ENCODE results near the gene SYNE2.
A peak's percentile ranks its signal among the peaks of the same experiment; 100 is the strongest.

Gene SYNE2

DNA sequence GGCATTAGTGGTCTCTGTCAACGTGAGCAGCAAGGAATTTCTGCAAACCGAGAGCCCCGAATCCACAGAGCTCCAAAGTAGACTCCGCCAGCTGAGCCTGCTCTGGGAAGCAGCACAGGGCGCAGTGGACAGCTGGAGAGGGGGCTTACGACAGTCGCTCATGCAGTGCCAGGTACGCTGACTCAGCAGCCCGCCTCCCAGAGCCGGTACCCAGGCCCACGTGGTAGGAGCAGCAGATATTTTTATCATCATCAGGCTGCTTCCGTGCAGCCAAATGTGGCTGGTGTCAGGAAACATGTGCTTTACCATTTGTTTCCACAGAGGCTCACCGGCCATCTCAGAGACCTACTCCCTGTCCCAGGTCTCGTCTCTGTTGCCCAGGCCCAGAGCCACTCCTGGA lies 367.7 kb downstream of the SYNE2 start:
- no peak for DNase-seq

DNA sequence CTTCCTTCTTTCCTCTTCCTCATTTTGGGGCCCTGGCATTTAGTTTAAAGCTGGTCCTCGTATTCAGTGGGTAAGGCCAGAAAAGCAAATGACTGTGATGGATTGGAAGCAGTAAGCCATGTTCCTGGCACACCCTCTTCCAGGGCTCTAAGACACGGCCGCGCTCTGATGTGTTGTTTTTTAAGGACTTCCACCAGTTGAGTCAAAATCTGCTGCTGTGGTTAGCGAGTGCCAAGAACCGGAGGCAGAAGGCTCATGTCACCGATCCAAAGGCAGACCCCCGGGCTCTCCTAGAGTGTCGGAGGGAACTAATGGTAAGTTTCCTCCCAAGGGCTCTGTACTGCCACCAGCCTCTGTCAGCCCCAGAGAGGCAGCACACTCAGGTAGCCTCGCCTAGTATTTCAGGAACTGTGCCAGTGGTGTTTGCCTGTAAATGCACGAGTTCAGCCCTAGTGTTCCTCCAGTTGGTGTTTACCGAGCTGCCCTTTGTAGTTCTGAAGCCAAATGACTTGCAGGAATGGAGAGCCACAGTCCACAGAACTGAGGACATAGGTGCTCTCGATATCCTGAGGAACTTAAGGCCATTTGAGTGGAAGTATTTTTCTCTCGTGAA lies 368.7 kb downstream of the SYNE2 start:
- DNase-seq = no peak

DNA sequence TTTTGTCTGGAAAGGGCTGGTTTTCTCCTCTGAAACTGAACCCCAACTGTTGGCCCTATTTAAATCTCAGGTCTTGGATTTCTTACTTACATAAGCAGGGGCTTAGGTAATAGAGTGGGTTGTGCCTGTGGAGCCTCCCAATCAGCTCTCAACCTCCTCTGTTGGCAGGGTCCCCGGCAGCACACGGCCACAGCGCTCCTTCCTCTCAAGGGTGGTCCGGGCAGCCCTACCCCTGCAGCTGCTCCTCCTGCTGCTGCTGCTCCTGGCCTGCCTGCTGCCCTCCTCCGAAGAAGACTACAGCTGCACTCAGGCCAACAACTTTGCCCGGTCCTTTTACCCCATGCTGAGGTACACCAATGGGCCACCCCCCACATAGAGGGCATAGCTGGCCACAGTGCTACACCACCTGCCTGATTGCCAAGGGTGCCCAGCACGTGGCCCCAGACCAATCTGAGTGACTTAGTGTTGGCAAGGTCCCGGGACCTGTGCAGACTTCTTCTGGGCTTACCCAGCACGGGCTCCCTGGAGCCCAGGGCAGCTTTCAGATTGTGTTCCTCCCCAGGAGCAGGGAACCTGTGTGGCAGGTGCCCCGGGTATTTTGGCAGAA lies 372.4 kb downstream of the SYNE2 start:
- DNase-seq = no peak

DNA sequence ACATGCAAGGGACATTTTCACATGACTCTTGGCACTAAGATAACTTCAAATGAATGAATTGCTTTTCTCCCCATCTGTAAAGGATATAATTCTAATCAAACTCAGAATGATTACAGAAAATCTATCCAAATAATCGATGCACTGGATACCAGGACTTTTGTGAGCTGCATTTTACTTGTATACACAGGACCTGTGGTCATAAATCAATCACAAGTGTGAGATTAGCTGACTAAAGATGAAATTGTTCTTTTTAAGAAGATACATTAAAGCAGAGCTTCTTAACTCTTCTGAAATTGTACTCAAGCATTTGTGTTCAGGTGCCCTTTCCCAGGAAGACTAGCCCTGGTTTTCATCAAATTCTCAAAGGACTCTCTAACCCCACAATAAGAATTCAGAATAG lies 375.1 kb downstream of the SYNE2 start:
- no peak for DNase-seq

DNA sequence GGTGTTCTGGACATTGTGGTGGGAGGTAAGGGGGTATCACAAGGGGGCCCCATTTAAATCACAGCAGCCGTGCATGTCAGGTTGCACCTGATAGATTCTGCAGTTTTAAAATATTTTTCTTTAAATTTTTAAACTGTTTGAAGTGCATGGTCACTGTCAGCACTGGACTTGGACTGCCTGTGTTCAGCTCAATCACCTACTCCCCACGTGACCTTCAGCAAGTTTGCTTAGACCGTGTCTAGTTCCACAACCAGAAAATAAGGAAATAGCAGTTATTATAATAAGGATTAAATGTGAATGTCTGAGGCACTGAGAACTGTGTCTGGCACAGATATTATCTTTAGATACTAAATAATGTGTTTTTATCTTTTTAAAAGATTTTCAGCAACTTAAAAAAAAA lies 376.7 kb downstream of the SYNE2 start:
- DNase-seq = no peak

DNA sequence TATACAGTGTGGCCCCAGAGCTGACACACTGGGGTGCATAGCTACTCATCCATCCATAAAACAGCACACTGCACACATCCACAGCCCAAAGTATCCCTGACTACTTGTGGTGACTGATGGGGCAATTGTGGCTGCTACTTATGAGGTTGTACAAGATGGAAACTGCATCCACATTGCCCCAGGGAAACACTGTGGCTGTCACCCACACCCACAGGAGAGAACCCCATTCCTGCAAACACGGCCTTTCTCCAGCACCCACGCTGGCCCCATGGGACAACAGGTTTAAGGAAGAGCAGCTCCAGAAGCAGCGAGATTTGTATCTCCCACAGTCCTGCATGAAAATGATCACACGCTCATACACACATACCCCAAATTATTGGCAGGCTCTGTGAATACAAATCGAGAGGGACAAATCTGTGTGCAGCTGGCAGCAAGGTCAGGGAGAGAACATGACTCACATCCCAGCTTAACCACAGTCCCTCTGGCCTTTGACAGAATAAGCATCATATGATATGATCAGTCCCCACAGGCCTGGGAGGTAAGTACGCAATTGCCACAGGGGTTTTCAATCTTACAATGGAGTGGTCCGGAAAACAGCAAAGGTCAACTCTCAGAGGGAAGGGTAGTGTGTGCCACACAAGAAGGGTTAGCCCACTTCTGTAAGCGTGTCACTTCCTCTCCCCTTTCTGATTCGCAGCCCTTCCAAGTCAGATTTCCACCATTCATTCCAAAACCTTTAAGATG lies 379.5 kb downstream of the SYNE2 start:
- peak in 1 of 5 experiments; percentile 66 for DNase-seq

DNA sequence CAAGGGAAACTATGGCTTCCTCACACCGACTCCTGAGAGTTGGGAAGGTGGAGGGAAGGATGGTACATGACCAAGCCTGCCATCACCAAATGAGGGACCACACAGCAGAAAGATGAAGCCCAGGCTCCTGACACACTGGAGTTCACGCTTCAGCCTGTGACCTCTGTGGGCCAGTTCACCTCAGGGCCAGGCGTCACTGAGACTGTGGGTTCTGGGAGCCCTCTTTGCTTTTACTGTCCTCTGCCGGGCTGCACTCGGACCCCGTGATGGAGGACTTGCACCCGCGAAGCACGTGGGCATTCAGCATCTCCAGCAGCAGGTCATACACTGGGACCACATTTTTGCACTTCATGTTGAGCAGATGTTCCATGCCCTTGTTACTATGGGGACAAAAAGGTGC lies 380.1 kb downstream of the SYNE2 start:
- DNase-seq = no peak

DNA sequence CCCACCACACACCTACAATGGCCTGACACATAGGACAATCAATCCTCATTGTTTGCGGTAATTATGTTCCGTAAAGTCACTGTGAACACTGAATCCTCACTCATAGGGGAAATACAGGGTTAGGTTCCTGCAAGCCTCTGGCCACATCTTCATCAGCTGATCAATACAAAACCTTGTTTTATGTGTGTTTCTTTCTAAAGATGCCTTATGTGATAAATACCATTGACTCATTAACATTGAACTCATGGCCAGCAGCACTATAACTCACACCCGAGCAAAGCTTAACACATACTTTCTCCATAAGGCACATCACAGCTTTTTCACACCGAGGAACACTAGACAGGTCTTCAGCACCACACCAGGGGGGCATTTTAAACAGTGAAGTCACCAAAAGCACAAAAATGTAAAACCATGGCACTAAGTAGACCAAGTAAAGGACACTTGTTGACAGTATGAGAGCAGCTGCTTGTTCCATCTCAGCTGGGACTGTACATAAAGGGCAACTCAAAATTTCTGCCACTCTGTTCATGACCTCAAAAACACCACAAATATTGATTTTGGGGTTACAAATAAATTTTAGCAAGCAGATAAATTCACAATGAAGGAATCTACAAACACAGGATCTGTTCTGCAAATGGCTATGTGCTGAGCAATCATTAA lies 380.9 kb downstream of the SYNE2 start:
- no peak for DNase-seq

DNA sequence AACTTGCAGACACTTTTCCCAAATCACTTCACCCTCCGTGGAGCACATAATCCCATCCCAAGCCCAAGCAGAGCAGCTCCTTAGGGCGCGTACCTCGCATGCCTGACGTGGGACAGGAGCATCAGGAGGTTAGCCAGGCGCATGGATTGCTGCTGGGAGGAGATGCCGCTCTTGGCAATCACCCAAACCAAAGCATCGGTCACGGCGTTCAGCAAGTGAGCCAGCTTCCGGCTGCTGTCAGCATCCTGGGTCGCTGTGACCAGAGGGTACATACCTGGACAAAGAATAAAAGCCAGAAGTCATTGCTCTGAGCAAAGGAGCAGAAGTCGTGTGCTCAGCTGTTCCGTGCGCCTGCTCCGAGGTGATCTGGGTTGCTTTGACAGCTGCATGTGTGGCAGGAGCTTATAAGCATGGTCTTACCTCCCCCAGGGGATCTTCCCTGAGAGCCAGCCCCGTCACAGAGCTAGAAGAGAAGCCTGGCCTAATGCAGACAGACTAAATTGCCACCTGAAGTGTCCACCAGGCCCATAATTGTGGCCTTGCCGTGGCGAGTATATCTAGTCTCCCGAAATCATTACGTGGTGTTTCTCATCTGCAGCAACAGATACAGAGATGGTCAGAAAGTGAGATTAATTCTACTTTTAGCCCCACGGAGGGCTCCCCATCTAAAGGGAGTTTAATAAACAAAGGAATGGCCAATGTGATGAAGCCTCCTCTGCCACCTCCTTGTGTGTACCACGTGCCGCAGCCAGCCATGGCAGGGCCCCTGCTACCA lies 382.3 kb downstream of the SYNE2 start:
- no peak for DNase-seq

DNA sequence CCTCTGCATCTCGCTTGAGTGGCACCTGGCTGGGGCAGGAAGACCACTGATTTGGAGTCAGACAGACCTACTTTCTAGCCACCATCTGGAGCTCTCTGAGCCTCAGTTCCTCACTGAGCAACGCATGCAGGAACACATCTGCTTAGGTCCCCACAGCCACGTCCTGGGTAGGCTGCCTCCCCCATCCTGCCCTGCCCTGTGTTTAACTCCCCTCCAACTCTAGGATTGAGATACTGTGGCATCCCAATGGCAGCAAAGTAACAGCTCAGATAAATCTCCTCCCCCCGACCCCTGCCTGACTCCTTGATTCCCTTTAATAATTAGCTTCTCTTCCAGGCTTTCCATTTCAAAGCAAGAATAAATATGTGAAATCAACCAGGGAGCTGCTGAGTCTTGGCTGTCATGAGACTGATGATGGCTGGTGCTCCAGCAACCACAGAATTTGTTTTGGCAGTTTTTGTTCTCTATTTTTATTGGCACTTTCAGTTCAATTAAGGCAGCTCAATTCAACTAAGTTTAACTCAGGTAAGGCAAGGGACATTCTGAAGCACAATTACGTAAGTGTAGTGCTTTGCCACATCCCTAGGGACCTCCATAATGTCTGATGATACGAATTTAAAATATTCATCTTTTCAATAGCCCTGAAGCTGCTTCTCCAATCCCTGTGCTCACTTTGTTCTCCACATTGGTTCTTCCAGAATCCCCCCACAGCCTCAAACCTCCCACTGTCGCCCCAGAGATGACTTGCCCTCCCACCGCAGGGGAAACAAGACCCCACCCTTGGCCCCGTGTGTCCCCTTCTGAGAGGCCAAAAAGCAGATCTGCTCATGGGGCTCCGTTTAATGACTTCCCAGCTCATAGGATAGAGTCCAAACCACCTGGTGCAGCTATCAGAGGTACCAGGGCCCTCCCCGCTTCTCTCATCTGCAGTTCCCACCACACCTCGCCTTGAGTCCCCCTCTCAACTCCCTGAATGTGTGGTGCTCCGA lies 383.1 kb downstream of the SYNE2 start:
- DNase-seq = peak in 1 of 5 experiments; percentile 5

DNA sequence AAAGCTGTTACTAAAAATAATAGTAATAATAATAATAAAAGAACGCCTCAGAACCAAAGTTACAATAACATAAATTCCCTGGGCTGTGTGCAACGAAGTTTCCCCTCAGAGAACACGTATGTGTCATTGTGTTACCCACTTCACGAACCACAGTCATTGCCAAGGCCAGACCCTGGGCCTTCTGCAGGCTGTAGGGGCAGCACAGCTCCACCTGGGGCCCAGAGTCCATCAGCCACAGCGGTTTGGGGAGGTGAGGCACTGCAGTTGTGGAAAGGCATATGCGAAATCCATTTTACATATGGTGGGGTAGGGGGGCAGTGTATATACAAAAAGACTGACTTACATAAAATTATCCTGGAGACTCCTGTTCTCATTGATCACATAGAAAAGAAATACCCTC lies 385.2 kb downstream of the SYNE2 start:
- DNase-seq = no peak

DNA sequence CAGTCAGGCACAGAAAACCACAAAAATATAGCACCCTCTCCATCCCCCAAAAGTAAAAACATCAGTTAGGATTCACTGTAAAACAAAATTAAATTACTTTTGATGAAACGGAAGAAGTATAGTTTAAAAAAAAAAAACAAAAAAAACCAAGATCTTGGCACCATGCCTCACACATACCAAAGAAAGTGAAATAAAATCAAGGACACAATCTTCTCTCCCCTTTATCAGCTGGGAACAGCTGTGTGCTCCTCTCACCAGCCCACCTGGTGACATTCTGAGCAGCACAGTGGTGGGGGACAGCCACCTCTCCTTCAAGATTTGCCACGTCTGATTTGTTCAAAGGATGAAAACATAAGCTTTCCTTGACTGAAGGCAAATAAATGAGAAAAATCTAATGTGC lies 385.8 kb downstream of the SYNE2 start:
- no peak for DNase-seq

DNA sequence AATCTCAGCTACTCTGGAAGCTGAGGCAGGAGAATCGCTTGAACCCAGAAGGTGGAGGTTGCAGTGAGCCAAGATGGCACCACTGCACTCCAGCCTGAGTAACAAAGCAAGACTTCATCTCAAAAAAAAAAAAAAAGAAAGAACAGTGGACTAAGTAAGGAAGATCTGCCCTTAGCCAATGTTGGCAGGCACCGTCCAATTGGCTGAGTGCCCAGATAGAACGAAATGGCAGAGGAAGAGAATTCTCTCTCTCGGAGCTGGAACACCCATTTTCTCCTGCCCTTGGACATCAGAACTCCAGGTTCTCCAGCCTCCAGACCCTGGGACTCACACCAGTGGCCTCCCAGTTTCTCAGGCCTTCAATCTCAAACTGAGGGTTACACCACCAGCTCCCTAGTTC lies 391.5 kb downstream of the SYNE2 start:
- no peak for DNase-seq

DNA sequence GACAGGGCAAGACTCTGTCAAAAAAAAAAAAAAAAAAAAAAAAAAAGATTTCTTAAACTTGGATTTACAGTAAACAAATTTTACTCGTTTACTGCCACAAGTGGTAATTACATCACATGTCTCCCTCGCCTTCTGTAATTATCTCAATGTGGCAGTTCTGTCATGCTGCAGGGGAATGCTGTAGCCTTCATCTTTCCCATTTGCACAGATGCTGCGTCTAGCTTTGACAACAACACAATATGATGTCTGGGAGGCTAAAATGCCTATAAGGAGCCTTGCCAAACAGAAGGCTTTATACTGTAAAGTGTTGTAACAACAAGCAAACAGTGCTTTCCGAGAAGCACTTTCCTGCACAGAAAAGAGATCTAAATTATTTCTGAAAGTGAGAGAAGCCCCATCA lies 392.7 kb downstream of the SYNE2 start:
- DNase-seq = no peak

DNA sequence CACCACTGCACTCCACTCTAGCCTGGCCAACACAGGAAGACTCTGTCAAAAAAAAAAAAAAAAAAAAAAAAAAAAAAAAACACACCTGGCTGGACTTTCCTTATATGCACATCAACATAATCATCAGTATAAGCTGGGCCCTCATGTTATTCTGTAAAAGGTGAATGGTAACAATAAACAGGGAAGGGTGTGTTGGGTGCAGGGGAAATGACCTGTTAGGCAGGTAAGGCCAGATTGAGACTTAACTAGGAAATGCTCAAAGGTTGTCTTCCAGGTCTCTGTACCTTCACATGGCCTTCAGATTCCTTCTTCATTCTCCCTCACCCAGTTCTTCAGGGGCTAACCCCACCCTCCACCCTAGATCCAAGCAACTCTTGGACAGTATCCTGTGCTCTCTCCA lies 393.9 kb downstream of the SYNE2 start:
- no peak for DNase-seq

DNA sequence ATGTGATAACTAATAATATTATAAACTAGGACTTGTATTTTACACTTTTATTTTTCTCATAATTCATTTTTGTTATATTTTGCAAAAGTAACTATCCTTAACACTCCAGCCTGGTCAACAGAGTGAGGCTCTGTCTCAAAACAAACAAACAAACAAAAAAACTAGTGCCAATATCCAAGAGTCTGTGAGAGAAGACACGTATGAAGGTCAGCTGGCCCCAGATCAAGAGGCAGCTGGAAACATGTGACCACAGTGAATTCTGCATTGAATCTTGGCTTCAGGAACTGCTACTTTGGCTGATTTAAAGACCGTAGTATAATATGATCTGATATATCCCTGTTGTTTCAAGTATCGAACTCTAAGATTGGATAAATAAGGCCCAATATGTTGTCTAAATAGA lies 394.4 kb downstream of the SYNE2 start:
- no peak for DNase-seq

DNA sequence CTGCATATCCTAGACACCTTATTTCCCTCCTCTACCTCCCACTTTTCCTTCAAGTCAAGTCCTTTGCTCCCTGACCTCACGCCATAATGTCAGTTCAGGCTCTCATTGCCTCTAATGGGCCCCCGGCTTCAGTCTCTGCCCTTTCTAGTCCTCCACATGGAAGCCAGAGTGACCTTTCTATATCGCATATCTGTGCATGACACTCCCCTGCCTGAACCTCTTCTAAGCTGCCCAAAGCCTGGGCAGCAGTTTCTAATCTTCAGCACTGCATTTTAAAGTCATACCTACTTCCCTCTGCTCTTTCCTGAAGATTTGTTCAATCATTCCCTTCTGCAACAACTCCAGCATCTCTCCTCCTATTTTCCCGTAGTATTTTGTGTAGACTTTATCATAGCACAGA lies 395.9 kb downstream of the SYNE2 start:
- DNase-seq = no peak

DNA sequence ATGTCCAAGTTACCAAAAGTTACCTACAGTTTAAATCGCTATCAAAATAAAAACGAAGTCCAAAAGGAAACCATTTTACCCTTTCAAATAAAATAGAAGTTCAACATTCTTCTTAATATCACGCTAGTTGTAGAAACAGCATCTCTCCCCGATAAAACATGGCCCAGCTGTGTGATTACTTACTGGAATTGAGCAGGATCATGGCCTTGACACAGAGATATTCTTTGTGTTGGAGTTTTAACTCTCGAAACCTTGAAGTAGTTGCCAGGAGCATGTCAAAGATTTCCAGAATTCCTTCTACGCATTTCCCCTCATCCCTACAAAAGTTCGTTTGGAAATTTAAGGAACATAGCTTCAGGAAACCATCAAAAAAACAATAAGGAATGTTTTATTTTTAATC lies 396.6 kb downstream of the SYNE2 start:
- DNase-seq = no peak

DNA sequence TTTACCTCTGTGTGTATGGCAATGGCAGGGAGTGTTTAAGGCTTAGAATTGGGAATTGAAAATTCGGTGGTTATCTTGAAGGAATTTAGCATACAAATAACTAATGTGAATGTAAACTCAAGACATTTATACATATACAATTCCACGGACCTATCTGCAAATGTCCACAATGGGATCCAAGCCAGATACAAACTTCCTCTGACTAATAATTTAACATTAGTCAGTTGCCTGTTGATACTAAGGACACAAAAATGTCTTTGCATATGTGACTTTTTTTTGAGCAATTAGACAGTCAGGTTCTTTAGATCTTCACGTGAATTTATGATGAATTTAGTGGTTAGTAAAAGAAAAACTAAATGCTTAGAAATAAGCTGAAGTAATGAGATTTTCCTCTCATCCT lies 400.9 kb downstream of the SYNE2 start:
- no peak for DNase-seq

DNA sequence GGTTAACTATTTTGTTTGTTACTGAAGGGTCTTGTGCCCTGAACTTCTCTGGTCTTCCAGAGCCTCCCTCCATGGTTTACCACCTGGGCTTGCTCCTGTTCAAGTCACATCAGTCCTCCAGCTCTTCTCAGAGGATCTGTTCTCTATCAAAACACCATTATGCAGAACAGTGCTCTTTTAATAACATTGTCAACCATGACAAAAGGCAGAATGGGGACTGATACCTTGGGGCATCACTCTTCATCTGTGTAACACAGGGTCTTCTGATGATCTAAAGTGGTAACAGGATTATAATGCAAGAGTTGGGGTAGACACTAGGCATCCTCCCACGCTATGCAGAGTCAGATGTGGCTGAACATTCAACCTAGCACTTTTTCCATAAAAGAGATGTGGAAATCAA lies 403.0 kb downstream of the SYNE2 start:
- DNase-seq = no peak

DNA sequence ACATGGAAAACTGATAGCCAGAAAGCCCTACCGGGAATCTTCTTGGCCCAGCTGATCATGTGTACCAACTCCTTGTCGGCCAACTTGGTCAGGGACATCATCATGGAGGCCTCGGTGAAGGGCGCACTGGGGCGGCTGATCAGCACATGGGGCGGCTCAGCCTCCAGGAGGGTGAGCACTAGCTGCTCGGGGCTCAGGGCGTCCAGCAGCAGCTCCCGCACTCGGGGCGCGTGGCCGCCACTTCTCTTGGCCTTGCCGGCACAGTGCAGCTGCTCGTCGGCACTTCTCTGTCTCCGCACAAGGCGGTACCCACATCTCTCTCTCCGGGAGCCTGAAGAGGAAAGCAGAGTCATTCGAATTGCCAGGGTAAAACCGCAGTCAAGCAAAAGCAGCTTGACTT lies 407.6 kb downstream of the SYNE2 start:
- no peak for DNase-seq

DNA sequence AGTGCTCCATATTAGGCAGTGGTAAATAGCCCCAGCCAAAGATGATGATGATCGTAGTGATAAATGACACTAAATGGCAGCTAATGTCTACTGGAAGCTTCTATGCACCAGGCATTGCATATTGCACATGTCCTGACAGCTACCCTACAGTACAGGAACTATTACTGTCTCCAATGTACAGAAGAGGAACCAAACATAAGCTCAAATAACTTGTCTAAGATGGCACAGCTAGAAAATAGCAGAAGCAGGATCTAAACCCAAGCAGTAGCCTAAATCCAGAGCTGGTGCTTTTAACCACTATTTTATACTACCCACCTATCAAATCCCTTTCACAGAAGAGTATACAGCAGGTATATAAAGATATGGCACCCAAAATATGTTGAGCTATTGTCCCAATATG lies 412.4 kb downstream of the SYNE2 start:
- no peak for DNase-seq

Data from T-helper 2 cell (primary cell).